HG02610 (cell line): Measurements from ENCODE around the gene ALG12.

ENCODE experiments used
- ATAC-seq: cut with Tn5 transposase; IDR thresholded peaks from one replicate; pipeline ENCODE4 v1.9.1; 2021; ENCODE audit warnings: mild to moderate bottlenecking, moderate library complexity; ENCODE audit not compliant: unreplicated experiment

ALG12 gene

DNA sequence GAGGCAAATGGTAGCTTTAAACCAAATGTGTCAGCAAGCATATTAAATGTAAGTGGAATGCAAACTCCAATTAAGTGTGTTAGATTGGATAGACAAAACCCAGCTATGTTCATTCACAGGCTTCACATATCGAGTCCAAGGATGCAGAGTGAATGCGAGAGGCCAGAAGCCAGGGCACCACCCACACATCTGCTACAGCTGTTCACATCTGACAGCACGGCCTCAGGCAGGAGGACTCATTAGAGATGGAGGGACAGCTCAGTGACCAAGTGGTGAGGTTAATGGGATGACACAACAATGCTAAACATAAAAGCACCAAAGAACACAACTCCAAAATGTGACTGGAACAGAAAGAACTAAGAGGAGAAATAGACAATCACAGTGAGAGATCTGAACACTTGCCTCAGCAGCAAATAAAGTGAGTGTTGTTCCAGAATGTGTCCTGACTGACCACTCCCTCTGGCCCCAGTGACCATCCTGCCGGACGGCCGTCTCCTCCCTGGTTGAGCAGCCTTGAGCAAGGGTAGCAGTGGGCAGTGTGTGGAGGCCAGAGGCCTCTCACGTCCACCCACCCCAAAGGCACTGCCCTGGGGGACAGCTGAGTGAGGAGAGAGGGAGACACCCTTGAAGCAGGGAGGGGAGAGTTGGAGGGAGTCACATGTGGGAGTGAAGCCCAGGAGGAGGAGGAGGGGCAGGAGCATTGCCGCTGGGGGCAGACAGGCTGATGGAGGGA, 23.8 kb downstream of the ALG12 start:
- no peak for ATAC-seq

DNA sequence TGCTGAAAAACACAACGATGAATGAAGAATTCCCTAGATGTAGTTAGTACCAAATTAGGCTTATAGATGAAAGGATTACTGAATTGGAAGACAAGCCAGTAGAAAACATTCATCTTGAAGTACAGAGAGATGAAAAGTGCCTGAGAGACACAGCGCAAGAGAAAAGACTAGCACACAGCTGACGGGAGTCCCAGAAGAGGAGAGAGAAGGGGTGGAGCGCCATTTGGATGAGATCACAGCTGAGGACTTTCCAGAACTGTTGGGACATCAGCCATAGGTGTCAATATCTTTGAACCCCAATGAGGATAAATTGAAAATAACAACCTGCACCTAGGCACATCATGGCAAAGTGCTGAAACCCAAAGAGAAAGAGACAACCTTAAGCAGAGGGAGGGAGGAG, 25.2 kb downstream of the ALG12 start:
- no peak for ATAC-seq

DNA sequence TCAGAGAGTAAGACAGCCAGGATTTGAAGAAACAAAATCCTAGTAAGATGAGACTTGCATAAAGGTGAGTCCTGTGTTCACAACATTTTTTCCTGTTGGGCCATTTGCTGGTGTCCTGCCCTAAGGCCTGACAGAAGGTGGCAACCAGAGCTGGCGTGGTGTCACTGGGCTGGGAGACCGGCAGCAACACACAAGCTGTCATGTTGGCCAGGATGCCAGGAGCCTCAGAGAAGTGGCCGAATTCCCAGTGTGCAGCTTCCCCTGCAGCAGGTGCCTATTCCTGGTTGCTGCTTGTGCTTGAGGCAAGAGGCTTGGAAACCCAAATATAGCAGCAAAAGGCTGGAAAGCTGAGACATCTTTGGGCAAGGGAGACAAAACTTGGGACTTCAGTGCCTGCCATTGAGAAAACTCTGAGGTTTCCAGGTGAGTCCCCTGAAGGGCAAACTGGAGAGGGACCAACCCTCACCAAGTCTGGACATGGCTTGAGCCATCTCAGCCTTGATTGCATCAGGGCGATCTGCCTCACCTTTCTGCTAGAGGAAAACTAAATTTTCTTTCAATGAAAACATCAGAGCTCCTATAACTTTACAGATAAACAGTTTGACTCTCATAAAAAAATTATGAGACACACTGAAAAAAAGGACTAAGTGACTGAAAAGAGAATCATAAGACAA, 25.9 kb downstream of the ALG12 start:
- ATAC-seq: no peak

DNA sequence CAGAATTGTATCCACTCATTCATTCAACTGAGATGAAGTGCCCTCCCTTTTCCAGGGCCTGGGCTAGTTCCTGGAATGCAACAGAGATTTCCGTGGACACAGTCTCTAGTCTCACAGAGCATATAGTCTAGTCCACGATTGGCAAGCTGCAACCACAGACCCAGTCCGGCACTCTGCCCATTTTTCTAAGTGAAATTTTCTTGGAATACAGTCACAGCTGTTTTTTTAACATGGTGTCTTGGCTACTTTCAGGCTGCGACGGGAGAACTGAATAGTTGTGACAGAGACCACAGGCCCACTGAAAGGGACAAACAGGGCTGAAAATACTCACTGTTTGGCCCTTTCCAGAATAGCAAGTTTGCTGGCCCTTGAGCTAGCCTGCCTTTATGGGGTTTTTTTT, 29.2 kb downstream of the ALG12 start:
- ATAC-seq: no peak

DNA sequence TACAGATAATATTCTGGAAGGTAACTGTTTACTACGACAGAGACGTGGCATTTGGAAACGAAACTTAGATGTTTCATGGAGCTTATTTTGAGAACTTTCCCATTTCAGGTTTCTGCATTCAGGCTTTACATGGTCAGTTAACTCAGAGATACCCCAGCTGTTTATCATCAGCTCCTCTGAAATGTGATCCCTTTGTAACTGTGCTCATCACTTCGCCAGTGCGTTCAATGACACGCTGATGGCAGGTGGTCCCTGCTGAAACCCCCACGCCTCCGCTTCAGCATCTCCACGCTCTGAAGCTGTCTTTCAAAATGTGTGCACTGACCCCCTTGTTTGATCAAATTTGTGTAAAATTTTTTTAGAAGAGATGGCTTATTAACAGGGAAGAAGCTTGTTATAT, 30.5 kb downstream of the ALG12 start:
- no peak for ATAC-seq

DNA sequence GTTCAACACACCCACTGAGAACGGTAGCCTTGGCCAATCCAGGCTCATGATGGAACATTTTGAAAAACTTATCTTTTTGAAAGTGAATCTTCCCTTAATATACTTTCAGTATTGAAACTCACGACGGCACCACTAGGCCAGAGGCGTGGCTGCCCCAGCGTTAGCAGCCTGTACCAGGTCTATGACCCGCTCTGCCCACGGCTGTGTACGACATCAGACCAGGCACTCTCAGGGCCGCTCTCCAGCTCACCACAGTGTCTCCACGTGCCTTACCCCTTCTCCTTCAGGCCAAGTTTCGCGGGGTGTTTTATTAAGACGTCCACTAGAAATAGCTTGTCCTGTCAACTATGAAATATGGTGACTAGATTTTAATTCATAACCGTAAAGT, 31.2 kb downstream of the ALG12 start:
- no peak for ATAC-seq

DNA sequence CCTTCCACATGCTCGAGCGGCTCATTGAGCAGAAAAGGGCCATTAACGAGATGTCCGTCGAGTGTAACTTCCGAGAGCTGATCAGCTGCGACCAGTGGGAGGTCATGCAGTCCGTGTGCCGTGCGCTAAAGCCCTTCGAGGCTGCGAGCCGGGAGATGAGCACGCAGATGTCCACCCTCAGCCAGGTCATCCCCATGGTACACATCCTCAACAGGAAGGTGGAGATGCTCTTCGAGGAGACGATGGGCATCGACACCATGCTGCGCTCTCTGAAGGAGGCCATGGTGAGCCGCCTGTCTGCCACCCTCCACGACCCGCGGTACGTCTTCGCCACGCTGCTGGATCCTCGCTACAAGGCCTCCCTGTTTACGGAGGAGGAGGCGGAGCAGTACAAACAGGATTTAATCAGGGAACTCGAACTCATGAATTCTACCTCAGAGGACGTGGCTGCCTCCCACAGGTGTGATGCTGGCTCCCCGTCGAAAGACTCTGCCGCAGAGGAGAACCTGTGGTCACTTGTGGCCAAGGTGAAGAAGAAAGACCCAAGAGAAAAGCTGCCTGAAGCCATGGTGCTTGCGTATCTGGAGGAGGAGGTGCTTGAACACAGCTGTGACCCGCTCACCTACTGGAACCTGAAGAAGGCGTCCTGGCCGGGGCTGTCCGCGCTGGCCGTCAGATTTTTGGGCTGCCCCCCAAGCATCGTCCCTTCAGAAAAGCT, 31.7 kb downstream of the ALG12 start:
- ATAC-seq: no peak

DNA sequence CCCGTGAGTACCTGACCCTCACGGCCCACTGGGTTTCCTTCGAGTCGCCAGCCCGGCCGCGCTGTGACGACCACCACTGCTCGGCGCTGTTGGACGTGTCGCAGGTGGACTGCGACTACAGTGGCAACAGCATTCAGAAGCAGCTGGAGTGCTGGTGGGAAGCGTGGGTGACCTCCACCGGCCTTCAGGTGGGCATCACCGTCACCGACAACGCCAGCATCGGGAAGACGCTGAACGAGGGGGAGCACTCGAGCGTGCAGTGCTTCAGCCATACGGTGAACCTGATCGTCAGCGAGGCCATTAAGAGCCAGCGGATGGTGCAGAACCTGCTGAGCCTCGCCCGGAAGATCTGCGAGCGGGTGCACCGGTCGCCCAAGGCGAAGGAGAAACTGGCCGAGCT, 32.4 kb downstream of the ALG12 start:
- ATAC-seq: no peak

DNA sequence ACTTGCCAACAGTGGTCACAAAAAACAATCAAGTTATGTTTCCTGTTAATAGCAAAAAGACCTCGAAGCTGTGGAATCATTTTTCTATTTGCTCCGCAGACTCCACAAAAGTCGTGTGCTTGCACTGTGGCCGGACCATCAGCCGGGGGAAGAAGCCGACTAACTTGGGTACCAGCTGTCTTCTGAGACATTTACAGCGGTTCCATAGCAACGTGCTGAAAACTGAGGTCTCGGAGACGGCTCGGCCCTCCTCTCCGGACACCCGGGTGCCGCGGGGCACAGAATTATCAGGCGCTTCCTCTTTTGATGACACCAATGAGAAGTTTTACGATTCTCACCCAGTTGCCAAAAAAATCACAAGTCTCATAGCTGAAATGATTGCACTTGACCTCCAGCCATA, 33.0 kb downstream of the ALG12 start:
- no peak for ATAC-seq

DNA sequence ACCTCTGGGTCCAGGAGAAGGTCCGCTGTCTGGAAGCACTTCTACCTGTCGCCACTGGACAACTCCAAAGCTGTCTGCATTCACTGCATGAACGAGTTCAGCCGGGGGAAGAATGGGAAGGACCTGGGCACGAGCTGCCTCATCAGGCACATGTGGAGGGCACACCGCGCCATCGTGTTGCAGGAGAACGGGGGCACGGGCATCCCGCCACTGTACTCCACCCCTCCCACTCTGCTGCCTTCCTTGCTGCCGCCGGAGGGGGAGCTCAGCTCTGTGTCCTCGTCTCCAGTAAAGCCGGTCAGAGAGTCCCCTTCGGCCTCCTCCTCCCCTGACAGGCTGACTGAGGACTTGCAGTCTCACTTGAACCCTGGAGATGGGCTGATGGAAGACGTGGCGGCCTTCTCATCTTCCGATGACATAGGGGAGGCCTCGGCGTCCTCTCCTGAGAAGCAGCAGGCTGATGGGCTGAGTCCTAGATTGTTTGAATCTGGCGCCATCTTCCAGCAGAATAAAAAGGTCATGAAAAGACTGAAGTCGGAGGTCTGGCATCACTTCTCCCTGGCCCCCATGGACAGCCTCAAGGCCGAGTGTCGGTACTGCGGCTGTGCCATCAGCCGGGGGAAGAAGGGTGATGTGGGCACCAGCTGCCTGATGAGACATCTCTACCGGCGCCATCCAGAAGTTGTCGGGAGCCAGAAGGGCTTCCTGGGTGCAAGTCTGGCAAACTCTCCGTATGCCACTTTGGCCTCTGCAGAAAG, 33.6 kb downstream of the ALG12 start:
- ATAC-seq: no peak

DNA sequence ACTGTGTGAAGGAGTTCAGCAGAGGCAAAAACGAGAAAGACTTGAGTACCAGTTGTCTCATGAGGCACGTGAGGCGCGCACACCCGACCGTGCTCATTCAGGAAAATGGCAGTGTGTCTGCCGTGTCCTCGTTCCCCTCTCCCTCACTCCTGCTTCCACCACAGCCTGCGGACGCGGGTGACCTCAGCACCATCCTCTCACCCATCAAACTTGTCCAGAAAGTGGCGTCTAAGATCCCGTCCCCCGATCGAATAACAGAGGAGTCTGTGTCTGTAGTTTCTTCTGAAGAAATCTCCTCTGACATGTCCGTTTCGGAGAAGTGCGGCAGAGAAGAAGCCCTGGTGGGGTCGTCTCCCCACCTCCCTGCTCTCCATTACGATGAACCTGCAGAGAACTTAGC, 34.2 kb downstream of the ALG12 start:
- no peak for ATAC-seq

DNA sequence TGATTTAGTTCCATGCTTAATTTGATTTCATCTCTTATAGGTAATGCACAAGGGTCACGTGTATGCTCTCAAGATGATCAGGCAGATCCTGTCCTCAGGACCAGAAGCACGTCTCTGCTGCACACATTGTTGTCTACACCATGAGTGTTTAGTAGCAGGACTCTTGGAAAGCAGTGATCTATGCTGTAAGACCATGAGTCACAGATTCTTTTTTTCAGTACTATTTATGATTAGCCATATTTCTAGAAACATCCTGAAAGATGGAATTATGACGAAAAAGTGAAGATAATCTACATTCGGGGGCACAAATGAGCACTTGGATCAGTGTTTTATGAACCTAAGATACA, 35.0 kb downstream of the ALG12 start:
- ATAC-seq: no peak

DNA sequence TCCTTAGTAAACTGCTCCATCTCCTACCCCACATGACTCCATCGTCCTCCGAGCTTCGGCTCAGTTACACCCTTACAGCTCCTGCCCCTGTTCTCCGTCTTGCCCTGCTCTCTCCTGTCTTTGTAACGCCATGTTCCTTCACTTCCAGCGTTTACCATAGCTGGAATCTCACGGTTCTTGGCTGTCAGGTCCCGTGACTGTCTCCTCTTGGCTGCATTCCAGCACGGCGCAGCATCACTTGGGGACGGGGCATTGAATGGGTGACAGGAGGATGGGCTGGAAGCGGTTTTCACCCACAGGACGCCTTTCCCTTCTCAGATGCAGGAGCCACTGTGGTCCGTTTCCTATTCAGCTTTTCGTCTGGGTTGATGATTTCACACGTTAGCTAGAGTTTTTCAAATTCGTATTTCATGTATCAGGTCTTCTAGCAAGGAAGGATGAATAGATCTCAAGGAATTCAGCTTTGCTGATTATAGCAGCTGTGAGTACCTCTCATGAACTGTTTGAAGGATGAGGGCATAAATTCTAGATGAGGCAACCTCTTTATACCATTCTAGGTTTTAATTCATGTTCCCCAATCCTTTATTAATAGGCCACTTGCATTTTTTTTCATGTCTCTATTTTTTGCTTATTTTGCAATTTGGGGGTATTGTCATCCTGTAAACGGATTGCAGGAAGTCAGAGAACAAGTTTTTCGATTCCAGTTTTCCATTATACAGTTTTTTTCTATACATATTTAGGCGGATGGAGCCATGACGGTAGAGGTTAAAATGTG, 35.5 kb downstream of the ALG12 start:
- ATAC-seq: no peak

DNA sequence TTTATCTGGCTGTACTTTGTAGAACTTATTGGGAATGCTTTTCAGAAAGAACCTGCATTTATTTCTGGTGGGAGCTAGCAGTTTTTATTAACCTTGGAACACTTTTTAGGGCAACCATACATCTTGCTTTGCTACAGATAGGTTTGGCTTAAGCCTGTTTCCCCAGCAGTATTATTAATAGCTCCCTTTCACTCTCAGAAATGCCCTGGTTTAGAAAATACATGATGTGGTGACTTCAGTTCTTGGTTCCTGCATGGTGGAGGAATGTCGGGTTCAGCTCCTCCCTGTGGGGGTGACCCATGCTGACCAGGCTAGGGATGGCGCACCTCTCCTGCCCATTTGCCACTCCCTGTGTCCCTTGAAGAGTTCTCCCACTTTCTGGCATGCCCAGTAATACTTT, 36.4 kb downstream of the ALG12 start:
- no peak for ATAC-seq

DNA sequence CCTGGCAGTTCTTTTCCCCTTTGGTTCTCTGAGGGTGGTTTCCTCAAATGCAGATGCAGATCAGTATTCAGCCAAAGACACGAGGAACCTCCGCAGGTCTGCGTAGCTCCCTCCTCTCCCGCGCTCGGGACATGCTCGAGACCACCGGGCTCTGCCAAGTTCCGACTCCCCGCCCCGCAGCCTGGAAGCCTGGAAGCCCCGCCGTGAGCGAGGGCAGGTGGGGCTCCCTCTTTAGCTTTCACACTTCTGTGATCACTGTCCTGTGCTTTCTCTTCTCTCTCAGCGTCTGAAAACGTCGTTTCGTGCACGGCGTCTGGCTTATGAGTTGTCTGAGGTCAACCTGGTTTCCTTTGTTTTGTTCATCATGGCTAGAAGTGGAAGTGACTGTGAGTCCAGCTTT, 38.0 kb downstream of the ALG12 start:
- ATAC-seq: peak; percentile 45

DNA sequence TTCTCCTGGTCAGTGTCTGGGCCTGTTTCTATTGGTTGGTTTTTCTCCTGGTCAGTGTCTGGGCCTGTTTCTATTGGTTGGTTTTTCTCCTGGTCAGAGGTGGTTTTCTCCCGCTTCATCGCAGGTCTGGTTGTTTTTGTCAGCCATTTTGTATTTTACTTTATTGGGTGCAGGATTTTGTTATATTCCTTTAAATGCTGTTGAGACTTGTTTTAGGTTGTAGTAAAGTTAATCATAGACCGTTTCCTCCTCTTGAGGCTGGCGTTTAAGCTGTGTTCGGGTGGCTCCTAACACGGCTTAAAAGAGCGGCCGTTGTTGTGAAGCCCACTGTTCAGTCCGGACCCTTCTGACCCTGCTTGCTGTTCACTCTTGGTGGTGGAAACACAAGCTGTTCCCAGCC, 38.4 kb downstream of the ALG12 start:
- no peak for ATAC-seq

DNA sequence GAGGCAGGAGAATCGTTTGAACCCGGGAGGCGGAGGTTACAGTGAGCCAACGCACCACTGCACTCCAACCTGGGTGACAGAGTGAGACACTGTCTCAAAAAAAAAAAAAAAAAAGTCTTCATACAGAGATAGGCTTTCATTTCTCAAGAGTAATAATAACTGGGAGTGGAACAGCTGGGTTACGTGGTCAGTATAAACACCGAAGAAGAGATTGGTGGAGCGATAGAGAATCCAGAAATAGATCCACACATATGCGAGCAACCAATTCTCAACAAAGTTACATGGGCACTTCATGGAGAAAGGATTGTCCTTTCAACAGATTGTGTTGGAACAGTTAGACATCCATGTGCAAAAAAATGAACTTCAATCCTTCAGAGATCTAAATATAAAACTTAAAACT, 40.0 kb downstream of the ALG12 start:
- no peak for ATAC-seq

DNA sequence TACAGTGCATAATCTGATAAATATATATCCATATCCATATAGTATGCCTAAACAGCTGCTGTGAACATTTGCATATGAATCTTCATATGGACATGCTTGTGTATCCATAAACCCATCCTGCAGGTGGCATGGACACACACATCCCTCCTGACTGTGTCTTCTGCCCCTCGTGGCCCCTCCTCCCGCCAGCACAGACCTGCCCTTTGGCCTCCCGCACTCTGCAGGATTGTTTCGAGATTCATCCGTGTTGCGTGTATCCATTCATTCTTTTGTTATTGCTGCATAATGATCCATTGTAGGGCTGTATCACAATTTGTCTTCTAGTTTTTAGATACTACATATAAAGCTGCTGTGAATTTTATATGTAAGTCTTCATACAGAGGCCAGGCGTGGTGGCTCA, 40.6 kb downstream of the ALG12 start:
- no peak for ATAC-seq

DNA sequence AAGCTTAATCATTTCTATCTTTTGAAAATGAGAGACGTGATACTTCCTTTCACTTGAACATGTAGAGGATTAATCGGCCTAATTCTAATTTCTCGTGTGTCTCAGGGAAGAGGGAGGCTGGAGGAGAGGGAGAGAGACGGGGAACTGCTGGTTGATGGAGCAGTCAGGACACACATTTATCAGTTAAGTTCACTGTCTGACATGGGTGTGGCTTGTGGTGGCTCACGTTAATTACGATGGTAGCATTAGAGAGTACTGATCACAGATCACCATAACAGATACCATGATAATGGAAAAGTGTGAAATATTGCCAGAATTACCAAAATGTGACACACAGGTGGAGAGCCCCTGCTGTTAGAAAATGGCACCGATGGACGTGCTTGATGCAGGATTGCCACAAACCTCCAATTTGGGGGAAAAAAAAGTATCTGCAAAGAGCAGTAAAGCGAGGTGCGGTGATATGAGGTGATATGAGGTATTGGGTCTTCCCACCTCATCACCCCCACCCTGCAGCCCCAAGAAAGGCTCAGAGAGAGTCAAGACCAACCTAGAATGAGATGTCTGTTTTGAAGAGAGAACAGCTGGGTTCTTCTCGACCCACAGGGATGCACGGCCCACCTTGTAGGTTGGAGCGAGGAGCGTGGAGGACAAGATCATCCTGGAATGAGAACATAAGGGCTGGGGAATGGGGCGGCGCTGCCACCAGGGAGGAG, 44.9 kb downstream of the ALG12 start:
- ATAC-seq: no peak

DNA sequence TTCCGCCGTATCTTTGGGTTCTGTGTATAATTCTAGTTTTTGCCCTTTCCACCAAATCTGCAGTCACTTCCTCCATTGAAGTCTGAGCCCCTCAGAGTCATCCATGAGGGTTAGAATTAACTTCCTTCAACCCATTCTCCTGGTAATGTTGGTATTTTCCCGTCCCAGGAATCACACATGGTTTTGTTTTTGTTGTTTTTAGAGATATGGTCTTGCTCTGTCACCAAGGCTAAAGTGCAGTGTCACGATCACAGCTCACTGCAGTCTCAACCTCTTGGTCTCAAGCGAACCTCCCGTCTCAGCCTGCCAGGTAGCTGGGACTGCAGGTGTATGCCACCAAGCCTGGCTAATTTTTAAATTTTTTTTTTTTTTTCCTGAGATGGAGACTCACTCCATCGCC, 45.9 kb downstream of the ALG12 start:
- ATAC-seq: no peak
